Mesothelial cell of epicardium (in vitro differentiated cells): ENCODE measurements around the gene SPANXN5. TPM values are rescaled to one million over a fixed set of nuclear protein-coding genes. Genes with fewer than 3 reads are reported as not detected.
"Not testable (repeated sequence)": the region's sequence is repeated elsewhere in the genome, so short reads cannot be mapped to it uniquely, and the experiment has no call there.

Source experiments
- DNase-seq, 2 experiments: peaks; one replicate each; pipeline ENCODE4 v3.0.0; 2021; ENCODE audit warnings: low spot score in 2 of 2; ENCODE audit not compliant: unreplicated experiment in 2 of 2
- H3K27ac Mint-ChIP-seq: 2 replicates; pipeline ENCODE4 v1.8.0; 2021; ENCODE audit warnings: mixed read lengths
- H3K27me3 Mint-ChIP-seq: 2 replicates; pipeline ENCODE4 v1.8.0; 2021; ENCODE audit warnings: low read depth, mixed read lengths
- H3K36me3 Mint-ChIP-seq: 2 replicates; pipeline ENCODE4 v1.8.0; 2021; ENCODE audit warnings: mixed read lengths
- H3K4me1 Mint-ChIP-seq: 2 replicates; pipeline ENCODE4 v1.8.0; 2021; ENCODE audit warnings: mixed read lengths
- H3K4me3 Mint-ChIP-seq: 2 replicates; pipeline ENCODE4 v1.8.0; 2021; ENCODE audit warnings: mild to moderate bottlenecking, moderate library complexity, mixed read lengths
- H3K9me3 Mint-ChIP-seq: 2 replicates; pipeline ENCODE4 v1.8.0; 2021; ENCODE audit warnings: mixed read lengths
- total RNA-seq: library from RNA; stranded (reverse); gene quantifications from 3 replicates; pipeline ENCODE4 v1.2.1, GENCODE V29; 2021
- TF ChIP-seq, protein P1 (sequence below): fragments of 200-600 bp; sonication (generic); IDR thresholded peaks from one replicate; pipeline ENCODE4 v1.5.0; 2021; ENCODE audit warnings: antibody characterized with exemption; ENCODE audit not compliant: unreplicated experiment

Gene SPANXN5, protein sequence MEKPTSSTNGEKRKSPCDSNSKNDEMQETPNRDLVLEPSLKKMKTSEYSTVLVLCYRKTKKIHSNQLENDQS
- not detected in 3 replicates for total RNA-seq

DNA sequence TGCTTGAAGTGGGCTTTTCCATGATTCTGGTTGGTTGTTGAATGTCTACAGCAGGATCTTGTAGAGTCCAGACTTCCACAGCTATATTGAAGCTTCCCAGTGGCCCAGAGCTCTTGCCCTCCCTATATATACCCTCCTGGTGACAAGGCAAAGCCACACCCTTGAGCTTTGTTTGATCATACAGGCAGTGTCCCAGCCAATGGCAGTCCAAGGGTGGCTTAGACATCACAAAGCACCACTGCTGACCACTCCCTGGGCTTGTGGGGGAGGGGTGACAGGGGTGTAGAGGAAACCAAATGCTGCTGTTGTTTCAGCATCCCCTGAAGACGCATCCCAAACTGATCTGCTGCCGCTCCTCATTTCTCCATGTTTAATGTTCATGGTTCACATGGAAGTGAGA, at the start of gene SPANXN5:
Gene SPANXN5, minus strand, starts transcription at position 101 of the 400 bp plus-strand sequence. Its CDS starts 79 bp downstream, at position 22.
- DNase-seq, H3K4me1 Mint-ChIP-seq, H3K27me3 Mint-ChIP-seq, H3K36me3 Mint-ChIP-seq, H3K4me3 Mint-ChIP-seq, H3K27ac Mint-ChIP-seq: not testable (repeated sequence)
- H3K9me3 Mint-ChIP-seq, result peaks cover 21% of the 10 kb centered on the region

DNA sequence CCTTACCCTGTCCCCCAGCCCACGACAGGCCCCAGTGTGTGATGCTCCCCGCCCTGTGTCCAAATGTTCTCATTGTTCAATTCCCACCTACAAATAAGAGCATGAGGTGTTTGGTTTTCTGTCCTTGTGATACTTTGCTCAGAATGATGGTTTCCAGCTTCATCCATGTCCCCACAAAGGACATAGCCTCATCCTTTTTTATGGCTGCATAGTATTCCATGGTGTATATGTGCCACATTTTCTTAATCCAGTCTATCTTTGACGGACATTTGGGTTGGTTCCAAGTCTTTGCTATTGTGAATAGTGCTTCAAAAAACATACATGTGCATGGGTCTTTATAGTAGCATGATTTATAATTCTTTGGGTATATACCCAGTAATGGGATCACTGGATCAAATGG, 46.4 kb upstream of the SPANXN5 start:
- Mint-ChIP-seq H3K27me3 (peaks cover 16% of the 10 kb centered on the region), H3K9me3 (peaks cover 23% of the 10 kb centered on the region)
- DNase-seq, H3K4me3 Mint-ChIP-seq, H3K27ac Mint-ChIP-seq, H3K36me3 Mint-ChIP-seq, H3K4me1 Mint-ChIP-seq: not testable (repeated sequence)

DNA sequence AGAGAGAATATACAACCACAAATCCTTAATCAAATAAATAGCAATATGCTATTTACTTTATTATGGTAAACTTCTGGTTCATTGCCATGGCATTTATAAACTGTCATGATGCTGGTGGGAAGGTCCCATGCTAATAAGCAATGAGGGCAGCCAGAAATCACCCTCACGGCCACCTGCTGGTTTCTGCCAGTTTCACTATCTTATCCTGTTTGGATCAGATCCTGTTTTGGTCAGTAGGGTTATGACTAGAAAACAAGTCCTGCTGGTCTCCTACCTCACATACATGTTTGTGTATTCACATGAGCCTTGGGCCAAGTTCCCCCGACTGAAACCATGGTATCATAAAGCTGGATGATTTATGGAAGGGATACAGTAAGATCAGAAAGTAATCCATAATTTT, 41.9 kb upstream of the SPANXN5 start:
- H3K27me3 Mint-ChIP-seq, result peaks cover 13% of the 10 kb centered on the region
- H3K9me3 Mint-ChIP-seq, result peaks cover 5% of the 10 kb centered on the region
- H3K36me3 Mint-ChIP-seq, result no peaks in the 10 kb centered on the region
- TF ChIP-seq, protein P1, sequence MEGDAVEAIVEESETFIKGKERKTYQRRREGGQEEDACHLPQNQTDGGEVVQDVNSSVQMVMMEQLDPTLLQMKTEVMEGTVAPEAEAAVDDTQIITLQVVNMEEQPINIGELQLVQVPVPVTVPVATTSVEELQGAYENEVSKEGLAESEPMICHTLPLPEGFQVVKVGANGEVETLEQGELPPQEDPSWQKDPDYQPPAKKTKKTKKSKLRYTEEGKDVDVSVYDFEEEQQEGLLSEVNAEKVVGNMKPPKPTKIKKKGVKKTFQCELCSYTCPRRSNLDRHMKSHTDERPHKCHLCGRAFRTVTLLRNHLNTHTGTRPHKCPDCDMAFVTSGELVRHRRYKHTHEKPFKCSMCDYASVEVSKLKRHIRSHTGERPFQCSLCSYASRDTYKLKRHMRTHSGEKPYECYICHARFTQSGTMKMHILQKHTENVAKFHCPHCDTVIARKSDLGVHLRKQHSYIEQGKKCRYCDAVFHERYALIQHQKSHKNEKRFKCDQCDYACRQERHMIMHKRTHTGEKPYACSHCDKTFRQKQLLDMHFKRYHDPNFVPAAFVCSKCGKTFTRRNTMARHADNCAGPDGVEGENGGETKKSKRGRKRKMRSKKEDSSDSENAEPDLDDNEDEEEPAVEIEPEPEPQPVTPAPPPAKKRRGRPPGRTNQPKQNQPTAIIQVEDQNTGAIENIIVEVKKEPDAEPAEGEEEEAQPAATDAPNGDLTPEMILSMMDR, result no peak
- H3K27ac Mint-ChIP-seq, result no peak overlapping the region
- no peak overlapping the region for H3K4me3 Mint-ChIP-seq
- DNase-seq, result no peak
- no peaks in the 10 kb centered on the region for H3K4me1 Mint-ChIP-seq

DNA sequence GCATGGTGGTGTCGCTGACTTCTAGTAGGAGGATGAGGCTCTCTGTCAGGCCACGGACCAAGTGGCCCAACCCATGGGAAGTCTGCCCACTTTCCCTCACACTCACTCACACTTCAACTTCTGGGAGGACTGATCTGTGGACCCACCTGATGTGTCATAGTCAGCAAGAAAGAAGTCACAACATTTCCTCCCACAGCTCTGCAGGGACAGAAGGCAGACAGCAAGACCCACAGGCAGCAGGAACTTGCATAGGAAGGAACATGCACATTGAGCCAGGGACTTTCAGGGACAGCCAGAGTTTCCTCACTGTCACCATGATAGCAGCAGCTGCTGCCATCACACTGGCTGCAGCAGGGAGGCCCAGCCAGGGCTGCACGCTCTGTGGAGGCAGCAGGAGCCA, 33.3 kb upstream of the SPANXN5 start:
- peaks cover 36% of the 10 kb centered on the region for H3K9me3 Mint-ChIP-seq
- no peak overlapping the region for H3K27ac Mint-ChIP-seq
- no peaks in the 10 kb centered on the region for H3K4me1 Mint-ChIP-seq
- H3K4me3 Mint-ChIP-seq, result no peak overlapping the region
- H3K36me3 Mint-ChIP-seq, result no peaks in the 10 kb centered on the region
- no peak for DNase-seq
- TF ChIP-seq, protein P1, result no peak
- no peaks in the 10 kb centered on the region for H3K27me3 Mint-ChIP-seq

DNA sequence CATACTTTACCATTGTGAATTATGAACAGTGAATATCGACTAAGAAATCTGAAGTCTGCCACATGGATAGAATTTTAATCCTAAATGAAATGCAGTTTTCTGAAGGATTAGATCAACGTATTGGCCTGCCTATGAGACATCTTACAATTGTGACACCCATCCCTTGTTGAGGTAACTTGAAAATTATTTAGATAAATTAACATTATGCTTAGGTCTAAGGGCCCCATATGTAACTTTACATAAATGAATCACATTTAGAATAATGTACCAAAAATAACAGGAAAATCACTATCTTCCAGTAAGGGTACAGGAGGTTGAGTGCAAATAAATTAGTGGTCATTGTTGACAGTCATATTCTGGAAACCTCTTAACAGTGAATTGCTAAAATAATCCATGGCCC, 27.4 kb upstream of the SPANXN5 start:
- H3K9me3 Mint-ChIP-seq, result peaks cover 23% of the 10 kb centered on the region
- H3K4me3 Mint-ChIP-seq, result no peak overlapping the region
- no peaks in the 10 kb centered on the region for H3K36me3 Mint-ChIP-seq
- DNase-seq, result no peak
- TF ChIP-seq, protein P1, result no peak
- H3K27ac Mint-ChIP-seq, result no peak overlapping the region
- no peaks in the 10 kb centered on the region for H3K4me1 Mint-ChIP-seq
- H3K27me3 Mint-ChIP-seq, result no peaks in the 10 kb centered on the region

DNA sequence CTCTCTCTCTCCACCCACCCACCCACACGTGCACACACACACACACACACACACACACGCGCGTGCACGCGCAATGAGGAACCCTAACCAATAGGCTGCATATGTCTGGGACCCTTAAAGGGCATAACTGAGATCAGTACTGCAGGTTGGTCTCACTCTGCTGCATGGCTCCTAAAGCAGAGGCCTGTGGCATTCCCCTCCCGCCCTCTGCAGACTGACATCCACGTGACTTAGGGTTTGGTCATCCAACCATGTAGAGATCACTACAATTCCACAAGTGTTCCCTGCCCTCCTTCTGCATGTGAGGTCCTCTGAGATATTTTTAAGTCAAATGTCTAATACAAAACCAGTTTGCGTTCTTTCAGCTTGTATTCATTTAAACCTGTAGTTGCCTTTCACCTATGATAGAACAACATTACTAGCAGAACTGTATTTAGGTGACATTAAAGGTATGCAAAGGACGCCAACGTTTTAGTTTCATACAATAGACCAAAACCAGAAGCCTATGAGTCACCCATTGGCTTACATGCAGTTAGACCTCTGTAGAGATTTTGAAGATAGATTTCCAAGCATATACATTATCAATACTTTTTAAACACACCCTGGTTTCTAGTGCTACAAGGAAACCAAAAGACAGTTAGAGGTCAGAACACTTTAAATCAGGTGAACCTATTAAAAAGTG, 24.0 kb upstream of the SPANXN5 start:
- no peaks in the 10 kb centered on the region for H3K4me1 Mint-ChIP-seq
- peaks cover 12% of the 10 kb centered on the region for H3K27me3 Mint-ChIP-seq
- no peak overlapping the region for H3K27ac Mint-ChIP-seq
- no peaks in the 10 kb centered on the region for H3K36me3 Mint-ChIP-seq
- H3K4me3 Mint-ChIP-seq, result no peak overlapping the region
- peaks cover 12% of the 10 kb centered on the region for H3K9me3 Mint-ChIP-seq
- DNase-seq, result no peak
- TF ChIP-seq, protein P1, result no peak
